PFSK-1 (cell line): ENCODE results near the gene CD300C.

Source experiments
- FOXP2 ChIP-seq: optimal IDR thresholded peaks from 2 replicates; pipeline ENCODE3; 2011; ENCODE audit warnings: borderline replicate concordance, control low read depth, inconsistent platforms; ENCODE audit not compliant: insufficient read depth; ENCODE audit errors: extremely low read length, extremely low read depth
- POLR2AphosphoS5 ChIP-seq: IDR thresholded peaks from 2 replicates; pipeline ENCODE4 v1.6.1; 2012; ENCODE audit warnings: low read depth, mild to moderate bottlenecking, control low read depth, low read length, moderate library complexity
- REST ChIP-seq, 2 experiments: IDR thresholded peaks; 2 replicates each; pipeline versions ENCODE4 v1.6.1 to v1.8.0; 2011 to 2012; ENCODE audit warnings: low read depth in 2 of 2, low read length in 2 of 2, control low read depth in 1 of 2, inconsistent platforms in 1 of 2, mild to moderate bottlenecking in 1 of 2, moderate library complexity in 1 of 2; ENCODE audit not compliant: insufficient read depth in 1 of 2
- SIN3A ChIP-seq: IDR thresholded peaks from 2 replicates; pipeline ENCODE4 v1.6.1; 2012; ENCODE audit warnings: mild to moderate bottlenecking, low read length, moderate library complexity, borderline replicate concordance; ENCODE audit not compliant: insufficient read depth
- TAF1 ChIP-seq: IDR thresholded peaks from 2 replicates; pipeline ENCODE4 v1.6.1; 2012; ENCODE audit warnings: low read length, control low read depth, borderline replicate concordance; ENCODE audit not compliant: insufficient read depth

Gene CD300C

DNA sequence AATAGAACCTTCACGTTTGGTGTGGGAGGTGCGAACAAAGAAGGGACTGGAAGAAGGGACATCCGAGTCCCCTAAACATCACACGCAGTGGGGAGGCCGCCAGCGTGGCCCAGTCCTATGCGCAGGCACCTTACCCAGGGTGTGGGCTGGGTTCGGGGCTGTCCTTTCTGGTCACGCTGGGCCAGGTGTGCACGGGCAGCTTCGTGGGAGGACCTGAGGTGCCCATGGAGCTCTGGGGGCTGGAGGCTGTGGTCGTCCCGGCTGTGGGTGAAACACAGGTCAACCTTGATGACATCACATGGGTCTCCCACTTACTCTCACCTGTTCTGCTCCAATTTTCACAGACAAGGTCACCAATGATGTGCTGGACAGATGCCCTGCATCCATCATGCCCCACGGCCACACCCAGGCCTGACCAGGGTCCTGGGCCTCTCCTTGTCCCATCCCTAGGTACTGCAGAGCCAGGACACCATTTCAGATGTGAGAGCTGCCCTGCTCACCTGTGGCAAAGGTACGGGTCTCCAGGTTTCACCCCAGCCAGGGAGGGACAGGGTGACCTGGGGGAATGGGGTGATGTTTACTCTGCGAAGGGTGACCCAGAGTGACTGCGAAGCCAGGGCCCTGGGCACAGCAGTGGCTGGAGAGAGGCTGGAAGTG, 3.1 kb downstream of the CD300C start:
- TF ChIP-seq POLR2AphosphoS5 = no peak
- no peak for TF ChIP-seq SIN3A
- no peak for TF ChIP-seq REST (IDR thresholded peaks at IDR 0.05; ENCODE audit: insufficient read depth in 1 of 2, low read depth in 2 of 2, low read length in 2 of 2)
- TF ChIP-seq FOXP2 = no peak
- TF ChIP-seq TAF1 = no peak

GRCh38 chr17:74542166-74542565, 3.7 kb downstream of the CD300C start:
- TF ChIP-seq TAF1 = no peak
- TF ChIP-seq FOXP2 = no peak
- TF ChIP-seq REST (IDR thresholded peaks at IDR 0.05; ENCODE audit: insufficient read depth in 1 of 2, low read depth in 2 of 2, low read length in 2 of 2) = no peak
- TF ChIP-seq POLR2AphosphoS5 = no peak
- no peak for TF ChIP-seq SIN3A

GRCh38 chr17:74541176-74542111, 4.5 kb downstream of the CD300C start:
- TF ChIP-seq POLR2AphosphoS5 (no peak), TAF1 (no peak), SIN3A (no peak), REST (IDR thresholded peaks at IDR 0.05; ENCODE audit: insufficient read depth in 1 of 2, low read depth in 2 of 2, low read length in 2 of 2) (no peak), FOXP2 (no peak)

DNA sequence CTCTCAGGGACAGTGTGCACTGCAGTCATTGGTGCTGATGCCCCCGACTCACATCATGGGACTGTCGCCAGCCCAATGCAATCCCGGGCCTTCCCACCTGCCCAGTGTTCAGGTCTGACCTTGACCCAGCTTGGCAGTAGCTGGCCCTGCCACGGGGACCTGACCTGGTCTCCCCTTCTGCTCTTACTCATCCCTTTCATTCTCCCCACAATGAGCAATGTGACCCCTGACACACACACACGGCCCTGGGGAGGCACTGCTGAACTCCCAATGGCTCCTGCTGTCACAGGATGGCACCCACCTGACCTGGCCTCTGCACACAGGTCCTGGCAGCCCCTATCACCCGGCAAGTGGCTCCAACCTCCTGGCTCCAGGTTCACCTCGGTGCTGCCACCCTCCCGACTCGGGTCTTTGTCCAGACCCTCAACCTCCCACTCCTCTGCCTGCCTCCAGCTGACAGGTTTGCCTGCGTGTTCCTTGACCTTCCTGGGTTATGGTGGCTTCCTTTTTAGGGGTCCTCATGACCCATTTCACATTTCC, 6.6 kb downstream of the CD300C start:
- TF ChIP-seq POLR2AphosphoS5 (no peak), REST (IDR thresholded peaks at IDR 0.05; ENCODE audit: insufficient read depth in 1 of 2, low read depth in 2 of 2, low read length in 2 of 2) (no peak), TAF1 (no peak), SIN3A (no peak), FOXP2 (no peak)
